ENCODE data around the gene SEC61G. TPM values are rescaled to one million over a fixed set of nuclear protein-coding genes. Genes with fewer than 3 reads are reported as not detected.

SEC61G gene
- total RNA-seq (2014; rRNA removed; shearing (Covaris generic)) = 79.6 and 88.7 TPM in 2 replicates
- 93.7 and 146 TPM in 2 replicates for total RNA-seq (2022)
- percentile 96 among the genes with signal in this experiment for Bru-seq, nascent RNA
- BruChase-seq, experiment 1, labeled RNA remaining after a 6-hour chase = percentile 87 among the genes with signal in this experiment
- BruChase-seq, experiment 2, labeled RNA remaining after a 2-hour chase = percentile 82 among the genes with signal in this experiment
- long read RNA-seq, transcript SEC61G-201 (4 exons, 462 nt) = major isoform, 121 of 152 reads
- long read RNA-seq, transcript SEC61G-202 (4 exons, 459 nt) = minor isoform, 8 of 152 reads
- long read RNA-seq, transcript SEC61G-204 (4 exons, 512 nt) = minor isoform, 7 of 152 reads
- long read RNA-seq, partial matches to known transcripts = 7 of 152 reads
- long read RNA-seq, other reads (novel, unspliced or antisense) = 8 of 152 reads

- ChIA-PET CTCF (ENCODE audit: unreplicated experiment) (interaction anchor here (0.5 kb wide), 1 partner anchor 496 kb away, joined by 3 read pairs; no protein-coding TSS in a partner anchor), POLR2A (interaction anchor here (0.7 to 3.7 kb wide), 11 partner anchors 9 to 710 kb away, joined by 3 to 29 read pairs (median 3); no protein-coding TSS in a partner anchor)
- no peaks in the 10 kb centered on the region for H3K9me2 ChIP-seq (ENCODE audit: insufficient read depth, low read length)
- peak within 1 kb of the TSS; percentile 84 for H3K4me2 ChIP-seq (ENCODE audit: low read length)
- intact Hi-C loops (cut with micrococcal nuclease; ENCODE audit: unreplicated experiment) = loop anchor here (5.0 kb wide), 1 partner anchor 608 kb away; the partner anchor contains the start of gene LANCL2
- DNase-seq (ENCODE audit: low spot score) = peak; percentile 96
- TF ChIP-seq EZH2phosphoT487 (IDR thresholded peaks at IDR 0.05; ENCODE audit: borderline replicate concordance, low read depth, low read length) (no peak), CTCF (conservative IDR thresholded peaks at IDR 0.05; ENCODE audit: low read length) (no peak)
- peaks cover 7% of the 10 kb centered on the region; the same call in 1 of the 2 replicates for H4K20me1 ChIP-seq (ENCODE audit: insufficient read depth, low read length)
- H3K4me1 ChIP-seq (ENCODE audit: insufficient read depth, low read length, poor library complexity, severe bottlenecking) = peaks cover 20% of the 10 kb centered on the region
- H3K9me3 ChIP-seq (ENCODE audit: low read length) = no peaks in the 10 kb centered on the region
- peak within 1 kb of the TSS; percentile 96; the same call in 1 of the 2 replicates for H2AFZ ChIP-seq (ENCODE audit: low read length)
- peak within 1 kb of the TSS; percentile 54 for H3K27ac ChIP-seq (ENCODE audit: low read depth, low read length, poor library complexity, severe bottlenecking)
- peaks cover 33% of the 10 kb centered on the region for H3K36me3 ChIP-seq (ENCODE audit: insufficient read depth, low read length)
- H3K79me2 ChIP-seq (ENCODE audit: insufficient read depth, low read depth, low read length) = peaks cover 48% of the 10 kb centered on the region
- peak within 1 kb of the TSS; percentile 100 for H3K4me3 ChIP-seq (ENCODE audit: low read depth, low read length, poor library complexity, severe bottlenecking)
- BruUV-seq (replicated peaks) = TSS peak; percentile 55
These were observed at the start of gene SEC61G for GRCh38 chr7:54758702-54759592. SEC61G (minus strand) TSS chr7:54759211; CDS start chr7:54757588, 1,623 bp downstream.

GRCh38 chr7:54802841-54803240 lies 43.8 kb upstream of the SEC61G start:
- Histone ChIP-seq H3K79me2 (ENCODE audit: insufficient read depth, low read depth, low read length) (no peaks in the 10 kb centered on the region), H3K9me2 (ENCODE audit: insufficient read depth, low read length) (no peaks in the 10 kb centered on the region), H3K4me2 (ENCODE audit: low read length) (no peak overlapping the region), H2AFZ (ENCODE audit: low read length) (no peak overlapping the region), H3K4me1 (ENCODE audit: insufficient read depth, low read length, poor library complexity, severe bottlenecking) (no peaks in the 10 kb centered on the region), H3K9me3 (ENCODE audit: low read length) (no peaks in the 10 kb centered on the region), H3K36me3 (ENCODE audit: insufficient read depth, low read length) (no peaks in the 10 kb centered on the region), H3K27ac (ENCODE audit: low read depth, low read length, poor library complexity, severe bottlenecking) (no peak overlapping the region), H4K20me1 (ENCODE audit: insufficient read depth, low read length) (no peaks in the 10 kb centered on the region), H3K4me3 (ENCODE audit: low read depth, low read length, poor library complexity, severe bottlenecking) (no peak overlapping the region)
- TF ChIP-seq EZH2phosphoT487 (IDR thresholded peaks at IDR 0.05; ENCODE audit: borderline replicate concordance, low read depth, low read length) = no peak
- CTCF ChIA-PET (ENCODE audit: unreplicated experiment) = no interaction called here
- BruUV-seq (replicated peaks) = no TSS peak
- no peak for DNase-seq (ENCODE audit: low spot score)
- POLR2A ChIA-PET = interaction anchor here (0.7 kb wide), 1 partner anchor 115 kb away, joined by 3 read pairs; no protein-coding TSS in a partner anchor
- intact Hi-C loops (cut with micrococcal nuclease; ENCODE audit: unreplicated experiment) = no loop called here

- ChIA-PET POLR2A (no interaction called here), CTCF (ENCODE audit: unreplicated experiment) (no interaction called here)
- H3K4me3 ChIP-seq (ENCODE audit: low read depth, low read length, poor library complexity, severe bottlenecking) = no peak overlapping the region
- no peaks in the 10 kb centered on the region for H4K20me1 ChIP-seq (ENCODE audit: insufficient read depth, low read length)
- BruUV-seq (replicated peaks) = no TSS peak
- no peak overlapping the region for H3K4me2 ChIP-seq (ENCODE audit: low read length)
- DNase-seq (ENCODE audit: low spot score) = no peak
- intact Hi-C loops (cut with micrococcal nuclease; ENCODE audit: unreplicated experiment) = no loop called here
- H3K4me1 ChIP-seq (ENCODE audit: insufficient read depth, low read length, poor library complexity, severe bottlenecking) = no peaks in the 10 kb centered on the region
- no peak overlapping the region for H2AFZ ChIP-seq (ENCODE audit: low read length)
- no peaks in the 10 kb centered on the region for H3K36me3 ChIP-seq (ENCODE audit: insufficient read depth, low read length)
- no peaks in the 10 kb centered on the region for H3K9me2 ChIP-seq (ENCODE audit: insufficient read depth, low read length)
- H3K9me3 ChIP-seq (ENCODE audit: low read length) = no peaks in the 10 kb centered on the region
- no peak overlapping the region for H3K27ac ChIP-seq (ENCODE audit: low read depth, low read length, poor library complexity, severe bottlenecking)
- no peaks in the 10 kb centered on the region for H3K79me2 ChIP-seq (ENCODE audit: insufficient read depth, low read depth, low read length)
- TF ChIP-seq EZH2phosphoT487 (IDR thresholded peaks at IDR 0.05; ENCODE audit: borderline replicate concordance, low read depth, low read length) (no peak), CTCF (conservative IDR thresholded peaks at IDR 0.05; ENCODE audit: low read length) (no peak)
These were observed 43.1 kb upstream of the SEC61G start for GRCh38 chr7:54802114-54802513.
